Measurements from ENCODE around the gene CRMP1.

The CRMP1 gene

GRCh38 chr4:5836943-5837342 is 55.9 kb downstream of the CRMP1 start:
- no peak for DNase-seq (ENCODE audit: low read depth)
- no peak for TF ChIP-seq CTCF (IDR thresholded peaks at IDR 0.05; ENCODE audit: low read length, missing control alignments)
- H3K4me3 ChIP-seq (replicated peaks; ENCODE audit: low read depth, low read length): no peak overlapping the region

- H3K4me3 ChIP-seq (replicated peaks; ENCODE audit: low read depth, low read length): no peak overlapping the region
- no peak for DNase-seq (ENCODE audit: low read depth)
- TF ChIP-seq CTCF (IDR thresholded peaks at IDR 0.05; ENCODE audit: low read length, missing control alignments): no peak
These were observed 64.9 kb downstream of the CRMP1 start for GRCh38 chr4:5828005-5828391.

GRCh38 chr4:5827108-5828004 is 65.5 kb downstream of the CRMP1 start:
- no peak for TF ChIP-seq CTCF (IDR thresholded peaks at IDR 0.05; ENCODE audit: low read length, missing control alignments)
- DNase-seq (ENCODE audit: low read depth): peak; percentile 67
- H3K4me3 ChIP-seq (replicated peaks; ENCODE audit: low read depth, low read length): no peak overlapping the region

GRCh38 chr4:5826437-5827107 is 66.3 kb downstream of the CRMP1 start:
- TF ChIP-seq CTCF (IDR thresholded peaks at IDR 0.05; ENCODE audit: low read length, missing control alignments): no peak
- no peak for DNase-seq (ENCODE audit: low read depth)
- no peak overlapping the region for H3K4me3 ChIP-seq (replicated peaks; ENCODE audit: low read depth, low read length)

GRCh38 chr4:5825321-5826041 is 67.4 kb downstream of the CRMP1 start:
- no peak overlapping the region for H3K4me3 ChIP-seq (replicated peaks; ENCODE audit: low read depth, low read length)
- DNase-seq (ENCODE audit: low read depth): no peak
- no peak for TF ChIP-seq CTCF (IDR thresholded peaks at IDR 0.05; ENCODE audit: low read length, missing control alignments)

- TF ChIP-seq CTCF (IDR thresholded peaks at IDR 0.05; ENCODE audit: low read length, missing control alignments): peak; percentile 66
- peak; percentile 65 for DNase-seq (ENCODE audit: low read depth)
- H3K4me3 ChIP-seq (replicated peaks; ENCODE audit: low read depth, low read length): no peak overlapping the region
These were observed 68.3 kb downstream of the CRMP1 start for GRCh38 chr4:5824635-5825034.

Data from fibroblast of pulmonary artery (primary cell).